ENCODE results near the gene CST4.
"Not testable (repeated sequence)": the region's sequence is repeated elsewhere in the genome, so short reads cannot be mapped to it uniquely, and the experiment has no call there.

Gene CST4

DNA sequence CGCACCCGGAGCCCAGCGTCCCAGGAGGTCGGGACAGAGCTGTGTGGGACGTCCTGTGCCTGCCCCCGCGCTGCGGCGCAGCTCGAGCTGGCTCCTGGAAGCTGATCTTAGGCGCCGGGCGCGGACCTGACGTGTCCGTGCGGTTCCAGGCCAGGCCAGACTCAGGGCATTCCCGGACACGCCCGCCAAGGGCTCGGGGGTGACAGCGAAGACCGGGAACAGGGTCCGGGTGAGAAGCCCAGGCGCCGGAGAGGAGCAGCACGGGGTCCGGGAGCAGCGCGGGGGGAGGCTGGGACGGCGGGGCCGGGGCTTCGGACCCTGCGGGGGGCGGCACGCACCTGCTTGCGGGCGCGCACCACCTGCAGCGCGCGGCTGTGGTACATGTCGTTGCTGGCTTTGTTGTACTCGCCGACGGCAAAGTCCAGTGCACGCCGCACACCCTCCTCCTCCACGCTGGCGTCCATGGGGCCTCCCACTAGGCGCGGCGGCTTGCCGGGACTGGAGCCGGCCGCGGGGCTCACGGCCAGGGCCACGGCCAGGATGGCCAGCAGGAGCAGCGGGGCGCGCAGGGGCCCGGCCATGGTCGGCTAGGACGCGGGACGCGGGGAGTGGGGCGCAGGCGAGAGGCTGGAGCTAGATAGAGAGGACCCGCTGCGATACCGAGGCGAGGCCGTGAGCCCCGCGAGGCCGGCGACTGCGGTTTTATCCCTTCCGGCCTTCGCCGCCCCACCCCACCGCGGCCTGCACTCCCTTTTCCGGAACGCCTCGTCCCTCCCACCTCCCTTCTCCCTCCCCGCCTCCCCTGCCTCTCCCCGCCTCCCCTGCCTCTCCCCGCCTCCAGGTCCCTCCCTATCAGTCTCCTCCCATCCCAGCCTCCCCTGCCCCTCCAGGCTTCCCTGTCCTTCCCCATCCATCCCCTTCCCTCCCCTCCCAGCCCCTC, 51.3 kb downstream of the CST4 start, which contains the start of gene CST3:
Gene CST3 (minus strand): TSS at position 674 of the 940 bp plus-strand sequence. CDS start 93 bp downstream, at position 581.
- TF ChIP-seq POU2F2 (IDR thresholded peaks at IDR 0.05; ENCODE audit: low read depth, low read length) (no peak), TAF1 (IDR thresholded peaks at IDR 0.05; ENCODE audit: low read depth, low read length) (0 out of 2 replicates have a peak, but pooled peaks have one; percentile 32), POLR2AphosphoS5 (IDR thresholded peaks at IDR 0.05; ENCODE audit: low read depth, low read length) (peak; percentile 57; the same call in 1 of the 2 replicates), PAX5 (IDR thresholded peaks at IDR 0.05; ENCODE audit: insufficient read depth, low read length, severe bottlenecking) (no peak), POLR2A (IDR thresholded peaks at IDR 0.05; ENCODE audit: low read depth, low read length) (0 out of 2 replicates have a peak, but pooled peaks have one; percentile 46), SPI1 (IDR thresholded peaks at IDR 0.05; ENCODE audit: low read depth, low read length) (no peak)
- FAIRE-seq: peak; percentile 86
- DNase-seq (ENCODE audit: insufficient read length, low spot score): peak; percentile 80

DNA sequence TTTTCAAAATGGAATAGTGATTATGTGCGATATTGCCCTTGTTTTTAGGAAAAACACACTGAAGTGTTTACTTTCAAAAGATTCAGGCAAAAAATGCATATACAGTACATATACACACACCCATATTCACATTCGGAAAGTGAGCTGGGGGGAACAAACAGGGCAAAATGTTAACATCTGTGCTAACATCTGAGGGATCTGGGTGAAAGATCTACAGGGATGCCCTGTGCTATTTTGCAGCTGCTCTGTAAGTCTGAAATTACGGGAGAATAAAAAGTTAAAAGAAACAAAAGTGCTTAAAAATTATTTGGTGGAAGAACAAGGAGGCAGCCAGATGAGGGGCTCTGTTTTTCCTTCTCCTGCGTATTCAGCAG, 51.9 kb downstream of the CST4 start:
- FAIRE-seq: no peak
- no peak for TF ChIP-seq SPI1 (IDR thresholded peaks at IDR 0.05; ENCODE audit: low read depth, low read length)

DNA sequence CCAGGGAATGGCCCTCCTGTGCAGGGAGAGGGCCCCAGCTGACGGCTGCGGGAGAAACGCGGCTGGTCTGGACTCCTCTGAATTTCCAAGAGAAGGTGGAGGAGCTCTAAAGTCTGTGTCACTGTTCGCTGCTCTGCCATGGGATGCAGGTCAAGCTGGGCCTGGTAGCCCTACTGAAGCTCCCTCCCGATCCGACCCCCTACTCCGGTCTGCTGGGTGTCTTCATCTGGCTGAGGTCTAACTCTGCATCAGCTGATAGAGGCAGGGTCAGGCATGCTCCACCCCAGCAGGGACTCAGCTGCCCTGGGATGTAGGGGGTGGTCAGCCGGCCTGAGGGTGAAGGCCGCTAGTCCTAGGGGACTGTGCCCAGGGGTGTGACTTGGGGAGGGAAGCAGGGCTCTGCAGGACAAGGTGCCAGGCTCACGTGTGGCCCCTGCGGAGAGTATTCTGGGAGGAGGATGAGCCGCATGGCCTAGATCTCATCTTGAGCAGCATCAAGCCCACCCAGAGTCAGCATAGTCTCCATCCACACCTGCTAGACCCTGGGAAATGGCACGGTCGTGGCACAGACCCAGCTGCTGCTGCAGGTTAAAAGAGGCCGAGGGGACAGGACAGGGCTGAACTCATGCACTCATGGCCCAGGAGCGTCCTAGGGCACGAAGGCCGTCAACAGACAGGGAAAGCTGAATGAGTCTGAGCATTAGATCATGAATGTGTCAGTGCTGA, 52.5 kb downstream of the CST4 start:
- DNase-seq (ENCODE audit: insufficient read length, low spot score) (no peak), FAIRE-seq (peak; percentile 23)
- TF ChIP-seq SPI1 (IDR thresholded peaks at IDR 0.05; ENCODE audit: low read depth, low read length) (no peak), PAX5 (IDR thresholded peaks at IDR 0.05; ENCODE audit: insufficient read depth, low read length, severe bottlenecking) (no peak), POU2F2 (IDR thresholded peaks at IDR 0.05; ENCODE audit: low read depth, low read length) (no peak), TAF1 (IDR thresholded peaks at IDR 0.05; ENCODE audit: low read depth, low read length) (no peak), POLR2A (IDR thresholded peaks at IDR 0.05; ENCODE audit: low read depth, low read length) (no peak), POLR2AphosphoS5 (IDR thresholded peaks at IDR 0.05; ENCODE audit: low read depth, low read length) (no peak)

More for the DNA sequence above, 51.9 kb downstream of the CST4 start:
- no peak for DNase-seq (ENCODE audit: insufficient read length, low spot score)

DNA sequence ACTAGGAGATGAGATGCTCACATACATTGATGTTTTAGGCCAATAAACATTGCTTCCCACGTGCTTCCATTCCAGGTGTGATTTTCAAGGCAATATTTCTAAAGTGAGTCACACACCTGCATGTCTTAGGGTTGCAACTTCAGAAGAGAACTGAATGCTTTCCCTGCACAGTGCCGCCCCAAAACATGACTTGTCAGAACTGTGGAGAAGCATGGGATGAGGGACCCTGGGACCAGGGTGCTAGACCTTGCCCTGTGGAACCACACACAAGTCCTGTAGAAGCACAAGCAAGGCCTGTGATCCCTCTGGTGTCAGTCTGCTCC, 53.1 kb downstream of the CST4 start:
- peak; percentile 16 for FAIRE-seq
- DNase-seq (ENCODE audit: insufficient read length, low spot score): not testable (repeated sequence)

Data from GM12891 (cell line).